ENCODE measurements around the gene CKS1B. TPM values are rescaled to one million over a fixed set of nuclear protein-coding genes. Genes with fewer than 3 reads are reported as not detected.

The CKS1B gene
- total and polyA plus RNA-seq, 2 donors (not counting 1 experiment from before 2014, with no cell fraction given), result 16.8 to 33.0 TPM

DNA sequence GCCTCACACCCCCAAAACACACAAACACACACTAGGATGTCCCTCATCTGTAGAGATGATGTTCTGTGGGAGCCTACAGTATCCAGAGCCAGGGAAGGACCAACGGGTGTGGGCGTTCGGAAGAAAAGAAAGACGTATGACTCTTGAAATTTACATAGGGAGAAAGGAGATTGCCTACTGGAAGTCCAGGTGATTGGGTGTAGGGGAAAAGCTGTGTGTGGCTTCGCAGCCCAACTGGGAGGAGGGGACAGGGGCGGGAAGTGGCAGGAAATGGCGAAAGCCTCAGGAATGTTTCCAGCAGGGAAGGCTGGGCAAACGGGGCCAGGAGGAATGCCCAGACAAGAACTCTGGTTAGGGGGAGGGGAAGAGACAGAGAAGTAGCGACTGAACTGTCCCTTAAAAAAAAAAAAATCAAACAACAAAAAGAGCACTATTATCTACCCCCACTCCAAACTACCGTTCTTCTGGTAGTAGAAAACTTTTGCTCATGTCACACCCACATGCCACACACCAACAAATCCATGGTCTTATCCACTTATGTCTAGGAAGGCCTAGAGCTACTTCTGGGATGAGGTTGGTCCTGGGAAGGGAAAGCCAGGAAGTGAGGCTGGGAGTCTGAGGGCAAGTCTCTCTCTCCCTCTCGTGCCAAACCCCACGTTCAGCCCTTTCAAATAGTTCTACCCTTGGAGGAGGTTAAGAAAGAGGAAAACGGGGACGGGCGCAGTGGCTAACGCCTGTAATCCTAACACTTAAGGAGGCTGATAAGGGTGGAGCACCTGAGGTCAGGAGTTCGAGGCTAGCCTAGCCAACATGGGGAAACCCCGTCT, 1.8 kb upstream of the CKS1B start:
- Histone ChIP-seq H3K4me1 (ENCODE audit: control insufficient read depth in 2 of 2, insufficient read depth in 2 of 2, low read length in 2 of 2) (peaks cover 22 to 44% of the 10 kb centered on the region in 2 donors), H3K9ac (ENCODE audit: low read length) (no peak overlapping the region), H3K9me3 (ENCODE audit: control extremely low read depth in 1 of 3, control insufficient read depth in 2 of 3, insufficient read depth in 1 of 3, low read length in 2 of 3) (no peaks in the 10 kb centered on the region), H3K79me2 (ENCODE audit: control insufficient read depth, insufficient read depth, low read length) (peaks cover 71% of the 10 kb centered on the region), H3K27ac (ENCODE audit: low read length in 2 of 2) (peak overlapping the region in 1 of 2 donors; percentile 94), H3K36me3 (replicated peaks in 1 of 2; ENCODE audit: control extremely low read depth in 1 of 2, control insufficient read depth in 1 of 2, extremely low read depth in 1 of 2, insufficient read depth in 2 of 2, low read length in 1 of 2) (peaks cover 0 to 26% of the 10 kb centered on the region in 2 experiments), H3K4me3 (ENCODE audit: control extremely low read depth in 1 of 5, extremely low read depth in 1 of 5, insufficient read depth in 1 of 5, low read depth in 2 of 5, low read length in 4 of 5) (no peak overlapping the region), H3K4me2 (replicated peaks; ENCODE audit: low read depth, low read length, poor library complexity, severe bottlenecking) (peak overlapping the region; percentile 86), H4K20me1 (ENCODE audit: control insufficient read depth, insufficient read depth, low read length, poor library complexity, severe bottlenecking) (peaks cover 39% of the 10 kb centered on the region), H3K27me3 (replicated peaks in 1 of 4; ENCODE audit: control extremely low read depth in 1 of 4, control insufficient read depth in 3 of 4, insufficient read depth in 4 of 4, low read length in 3 of 4) (no peaks in the 10 kb centered on the region), H2AFZ (ENCODE audit: insufficient read depth, low read depth, low read length, poor library complexity, severe bottlenecking) (no peak overlapping the region)
- TF ChIP-seq, protein P1, sequence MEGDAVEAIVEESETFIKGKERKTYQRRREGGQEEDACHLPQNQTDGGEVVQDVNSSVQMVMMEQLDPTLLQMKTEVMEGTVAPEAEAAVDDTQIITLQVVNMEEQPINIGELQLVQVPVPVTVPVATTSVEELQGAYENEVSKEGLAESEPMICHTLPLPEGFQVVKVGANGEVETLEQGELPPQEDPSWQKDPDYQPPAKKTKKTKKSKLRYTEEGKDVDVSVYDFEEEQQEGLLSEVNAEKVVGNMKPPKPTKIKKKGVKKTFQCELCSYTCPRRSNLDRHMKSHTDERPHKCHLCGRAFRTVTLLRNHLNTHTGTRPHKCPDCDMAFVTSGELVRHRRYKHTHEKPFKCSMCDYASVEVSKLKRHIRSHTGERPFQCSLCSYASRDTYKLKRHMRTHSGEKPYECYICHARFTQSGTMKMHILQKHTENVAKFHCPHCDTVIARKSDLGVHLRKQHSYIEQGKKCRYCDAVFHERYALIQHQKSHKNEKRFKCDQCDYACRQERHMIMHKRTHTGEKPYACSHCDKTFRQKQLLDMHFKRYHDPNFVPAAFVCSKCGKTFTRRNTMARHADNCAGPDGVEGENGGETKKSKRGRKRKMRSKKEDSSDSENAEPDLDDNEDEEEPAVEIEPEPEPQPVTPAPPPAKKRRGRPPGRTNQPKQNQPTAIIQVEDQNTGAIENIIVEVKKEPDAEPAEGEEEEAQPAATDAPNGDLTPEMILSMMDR (IDR thresholded peaks at IDR 0.05), result no peak
- TF ChIP-seq EZH2 (IDR thresholded peaks at IDR 0.05; ENCODE audit: borderline replicate concordance, insufficient read depth, low read depth, low read length, poor library complexity, severe bottlenecking), result no peak
- intact Hi-C loops (cut with micrococcal nuclease), result loop anchor here (1.0 to 5.0 kb wide), 2 partner anchors 11 to 200 kb away; partner anchors contain the start of genes KRTCAP2, PYGO2 and TRIM46
- ChIA-PET POLR2A (interaction anchor here (0.7 to 3.8 kb wide), 9 partner anchors 10 to 868 kb away, joined by 3 to 32 read pairs (median 14); partner anchors contain the start of genes FLAD1, PBXIP1, PMVK and PYGO2), CTCF (interaction anchor here (0.6 to 8.7 kb wide), 19 partner anchors 10 to 637 kb away, joined by 3 to 110 read pairs (median 4); partner anchors contain the start of genes FLAD1, KRTCAP2, PMVK and PYGO2)
- Mint-ChIP-seq H3K4me1 (peaks cover 30% of the 10 kb centered on the region), H3K27ac (peak overlapping the region; percentile 5), H3K9me3 (ENCODE audit: insufficient read depth) (no peaks in the 10 kb centered on the region), H3K4me3 (peak overlapping the region; percentile 62), H3K27me3 (no peaks in the 10 kb centered on the region)
- DNase-seq (no peak), ATAC-seq (ENCODE audit: low read depth) (no peak)
- WGBS (ENCODE audit: insufficient coverage), result 82% methylated on average over 6 of the region's 18 CpGs

Data from B cell (primary cell).